Endometrial microvascular endothelial cells (primary cell): ENCODE results near the gene SNRPD2. TPM values are rescaled to one million over a fixed set of nuclear protein-coding genes. Genes with fewer than 3 reads are reported as not detected.

ENCODE experiments used
- in situ Hi-C: cut with HindIII; loops from 2 replicates; pipeline ENCODE4 v1.10.0; 2017; ENCODE audit warnings: low sequenced_read_pairs, low pct_unique_long_range_greater_than_20kb; ENCODE audit errors: inconsistent ontology term
- total RNA-seq: library from RNA; depleted of rRNA; stranded (reverse); fragments of >200 nt; gene quantifications from one replicate; pipeline ENCODE4 v1.2.3, GENCODE V29; 2015; ENCODE audit errors: inconsistent ontology term

The SNRPD2 gene
- total RNA-seq, 1 donor from 2014 or later, result 239 TPM

DNA sequence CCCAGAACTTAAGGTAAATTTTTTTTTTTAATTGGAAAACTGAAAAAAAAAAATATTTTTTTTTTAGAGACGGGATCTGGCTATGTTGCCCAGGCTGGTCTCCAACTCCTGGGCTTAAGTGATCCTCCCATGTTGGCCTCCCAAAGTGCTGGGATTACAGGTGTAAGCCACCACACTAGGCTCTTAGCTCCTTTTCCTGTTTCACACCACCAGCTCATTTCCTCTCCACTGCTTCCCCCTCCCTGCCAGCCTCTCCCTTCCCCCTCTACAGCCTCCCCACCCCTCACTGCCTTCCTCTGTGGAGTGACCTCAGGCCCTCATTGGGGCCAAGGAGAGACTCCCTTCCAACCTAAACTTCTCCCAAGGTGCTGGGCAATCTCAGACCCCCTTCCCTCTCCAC, 28.0 kb downstream of the SNRPD2 start:
- in situ Hi-C loops, result no loop called here

DNA sequence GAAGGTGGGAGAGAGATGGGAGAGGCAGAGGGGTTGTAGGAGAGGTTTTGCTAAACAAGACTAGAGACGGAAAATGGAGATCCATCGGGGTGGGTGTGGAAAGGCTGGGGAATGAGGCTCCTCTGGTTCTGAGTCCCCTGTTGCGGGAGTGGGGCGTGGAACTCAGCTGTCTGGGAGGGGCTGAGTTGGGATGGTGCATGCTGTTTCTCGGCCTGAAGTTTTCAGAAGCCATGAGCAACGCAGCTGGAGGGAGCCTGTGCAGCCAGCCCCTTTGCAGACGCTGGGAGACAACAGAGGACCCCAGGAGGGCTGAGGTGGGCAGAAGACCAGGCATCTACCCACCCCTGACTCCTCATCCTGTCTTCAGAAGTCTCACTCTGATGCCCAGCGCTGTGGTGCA, 31.1 kb downstream of the SNRPD2 start:
- in situ Hi-C loops, result no loop called here

DNA sequence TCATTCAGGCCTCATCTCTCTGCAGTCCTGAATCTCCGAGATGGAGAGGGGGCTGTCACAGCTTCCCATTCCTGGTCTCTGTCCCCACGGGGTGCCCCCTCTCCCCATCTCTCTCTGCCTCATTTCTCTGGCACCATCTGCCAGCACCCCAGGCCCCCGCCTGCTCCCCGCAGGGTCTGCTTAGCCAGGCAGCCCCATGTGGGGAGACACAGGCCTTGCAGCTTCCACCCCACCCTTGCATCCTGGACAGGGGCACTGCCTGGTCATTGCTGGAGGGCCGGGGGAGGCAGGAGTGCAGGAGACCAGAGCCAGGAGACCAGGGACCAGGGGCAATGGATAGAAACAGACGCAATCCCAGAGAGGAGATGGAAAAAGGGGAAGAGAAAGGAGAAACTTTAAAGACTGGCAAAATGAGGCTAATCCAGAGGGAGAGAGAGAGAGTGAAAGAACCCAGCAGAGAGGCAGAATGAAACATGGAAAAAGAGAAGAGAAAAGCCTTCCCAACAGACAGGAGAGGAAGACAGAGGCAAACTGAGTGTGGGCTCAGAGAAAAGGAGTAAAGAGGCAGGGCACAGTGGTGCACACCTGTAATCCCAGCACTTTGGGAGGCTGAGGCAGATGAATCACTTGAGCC, 32.5 kb downstream of the SNRPD2 start:
- in situ Hi-C loops, result no loop called here

DNA sequence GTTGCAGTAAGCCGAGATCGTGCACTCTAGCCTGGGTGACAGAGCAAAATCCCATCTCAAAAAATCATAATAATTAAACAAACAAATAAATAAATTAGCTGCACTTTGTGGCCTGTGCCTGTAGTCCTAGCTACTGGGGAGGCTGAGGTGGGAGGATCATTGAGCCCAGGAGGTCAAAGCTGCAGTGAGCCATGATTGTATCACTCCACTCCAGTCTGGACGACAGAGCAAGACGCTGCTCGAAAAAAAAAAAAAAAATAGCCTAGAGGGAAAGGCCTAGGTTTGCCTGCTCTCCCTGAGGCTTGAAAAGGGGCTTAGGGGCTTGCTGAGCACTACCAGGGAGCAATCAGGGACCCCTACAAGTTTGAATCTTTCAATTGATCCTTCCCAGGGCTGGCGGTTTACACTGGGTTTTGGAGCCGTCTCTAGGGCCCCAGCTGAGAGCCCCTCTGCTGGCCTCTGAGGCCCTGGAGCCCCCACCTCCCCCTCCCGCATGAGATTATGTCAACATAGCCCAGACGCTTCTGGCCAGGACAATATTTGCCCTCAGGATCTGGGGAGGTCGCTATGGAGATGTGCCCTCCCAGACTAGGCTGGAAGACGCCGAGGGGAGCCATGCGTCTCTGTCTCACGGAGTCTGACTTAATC, 34.1 kb downstream of the SNRPD2 start:
- in situ Hi-C loops, result no loop called here

DNA sequence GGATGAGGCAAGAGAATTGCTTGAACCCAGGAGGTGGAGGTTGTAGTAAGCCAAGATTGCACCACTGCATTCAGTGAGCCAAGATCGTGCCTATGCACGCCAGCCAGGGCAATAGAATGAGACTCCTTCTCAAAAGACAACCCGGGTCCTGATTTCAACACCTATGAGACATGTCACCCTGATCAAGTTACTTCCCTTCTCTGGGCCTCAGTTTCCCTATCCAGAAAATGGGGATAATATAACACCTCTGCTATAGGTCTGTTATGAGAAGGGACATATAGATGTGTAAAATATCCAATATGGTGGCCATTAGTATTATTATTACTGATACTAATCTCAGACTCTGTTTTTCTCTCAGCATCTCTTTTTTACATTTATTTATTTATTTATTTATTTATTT, 36.7 kb downstream of the SNRPD2 start:
- in situ Hi-C loops, result no loop called here

DNA sequence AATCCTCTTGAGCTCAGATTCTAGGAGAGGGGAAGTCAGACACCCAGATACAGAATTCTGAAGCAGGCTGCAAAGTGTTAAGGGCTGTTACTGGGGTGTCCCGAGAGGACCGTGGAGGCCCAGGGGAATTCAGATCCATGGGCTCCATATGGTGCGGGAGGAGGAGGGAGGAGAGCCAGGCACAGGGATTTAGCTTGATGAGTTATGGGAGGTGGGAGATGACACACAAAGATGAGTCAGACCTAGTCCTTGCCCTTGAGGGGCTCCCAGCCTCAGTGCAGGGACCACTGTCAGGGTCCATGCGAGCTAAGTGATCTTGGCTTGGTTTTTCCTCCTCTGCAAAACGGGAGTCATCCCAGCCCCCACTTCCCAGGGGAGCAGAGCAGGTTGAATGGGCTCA, 38.1 kb downstream of the SNRPD2 start:
- in situ Hi-C loops, result no loop called here

DNA sequence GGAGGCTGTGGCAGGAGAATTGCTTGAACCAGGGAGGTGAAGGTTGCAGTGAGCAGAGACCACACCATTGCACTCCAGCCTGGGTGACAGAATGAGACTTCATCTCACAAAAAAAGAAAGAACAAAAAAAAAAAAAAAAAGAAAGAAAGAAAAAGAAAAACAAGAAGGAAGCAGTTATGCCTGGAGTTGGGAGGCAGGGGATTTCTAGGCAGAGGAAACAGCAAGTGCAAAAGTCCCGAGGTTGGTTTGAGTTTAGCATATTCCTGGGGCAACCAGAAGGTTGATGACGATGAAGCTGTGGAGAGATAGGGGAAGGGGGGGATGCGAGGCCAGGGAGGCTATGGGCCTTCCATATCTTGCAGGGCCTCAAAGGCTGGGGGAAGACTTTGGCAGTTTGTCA, 41.0 kb downstream of the SNRPD2 start:
- in situ Hi-C loops, result no loop called here

DNA sequence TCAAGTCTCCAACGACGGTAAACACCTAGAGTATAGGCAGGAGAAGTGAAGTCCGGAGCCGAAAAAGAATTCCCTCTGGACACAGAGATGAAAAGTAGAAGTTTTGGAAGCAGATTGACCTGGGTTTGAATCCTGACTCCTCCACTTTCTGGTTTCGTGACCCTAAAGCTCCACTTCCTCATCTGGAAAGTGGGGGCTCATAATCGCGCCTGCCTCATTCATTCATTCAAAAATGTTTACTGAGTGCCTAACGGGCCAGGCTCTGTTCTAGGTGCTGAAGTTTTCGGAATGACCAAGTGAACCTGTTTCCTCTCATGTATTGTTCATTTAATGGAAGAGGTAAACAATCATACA, 45.4 kb downstream of the SNRPD2 start:
- in situ Hi-C loops, result no loop called here

DNA sequence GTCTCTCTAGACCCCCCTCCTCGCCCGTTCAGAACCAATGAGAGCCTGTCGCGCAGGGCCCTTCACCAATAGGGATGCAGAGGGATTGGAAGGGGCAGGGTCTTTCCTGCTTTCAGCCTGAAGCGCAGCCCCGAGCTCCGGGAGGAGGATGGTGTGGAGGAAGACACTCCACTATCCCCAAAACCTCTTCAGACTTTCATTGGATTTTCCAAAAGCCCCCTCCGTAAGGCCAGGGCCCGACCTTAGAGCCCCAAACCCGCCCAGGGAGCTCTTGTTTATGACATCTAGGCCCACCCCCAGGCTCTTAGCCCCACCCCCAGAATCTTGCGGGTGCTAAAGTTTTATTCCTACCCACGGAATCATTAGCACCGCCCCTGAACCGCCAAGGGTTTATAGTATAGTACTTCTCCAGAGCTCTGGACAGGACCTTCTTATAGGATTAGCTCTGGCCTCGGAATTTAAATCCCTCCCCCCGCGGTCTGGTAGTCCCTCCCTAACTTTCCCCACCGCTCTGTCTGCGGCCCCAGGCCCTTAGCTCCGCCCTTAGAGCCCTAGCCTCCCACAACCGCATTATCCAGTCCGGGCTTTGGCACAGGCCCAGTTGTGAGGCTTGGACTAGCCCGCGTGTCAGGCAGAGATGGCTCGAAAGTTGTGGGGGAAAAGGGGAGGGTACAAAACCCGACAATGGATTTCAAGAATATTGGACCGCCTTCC, 46.0 kb downstream of the SNRPD2 start:
- in situ Hi-C loops, result no loop called here

DNA sequence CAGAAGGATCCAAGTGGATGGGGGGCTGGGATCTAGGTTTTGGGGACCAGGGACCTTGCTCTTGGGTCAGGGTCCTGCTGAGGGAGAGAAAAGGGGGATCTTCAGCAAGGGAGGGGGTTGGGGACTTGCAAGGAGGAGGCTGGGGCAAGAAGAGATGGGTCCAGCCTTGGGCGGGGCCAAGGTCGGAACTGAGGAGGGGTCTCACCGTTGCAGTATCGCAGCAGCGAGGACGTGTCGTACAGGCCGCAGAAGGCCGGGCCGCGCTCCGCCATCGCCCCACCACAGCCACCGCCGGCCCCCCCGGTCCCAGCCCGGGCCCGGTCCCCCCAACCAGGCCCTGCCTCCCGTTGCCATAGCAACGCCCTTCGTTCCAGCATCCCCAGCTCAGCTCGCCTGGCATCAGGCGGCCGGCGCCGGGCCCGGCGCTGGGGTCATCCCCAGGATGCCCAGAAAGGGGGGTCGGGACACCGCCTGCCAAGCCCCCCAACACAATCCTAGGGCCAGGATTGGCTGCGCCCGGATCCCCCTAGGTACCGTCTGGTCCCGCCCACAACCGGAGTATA, 46.6 kb downstream of the SNRPD2 start:
- in situ Hi-C loops, result no loop called here

DNA sequence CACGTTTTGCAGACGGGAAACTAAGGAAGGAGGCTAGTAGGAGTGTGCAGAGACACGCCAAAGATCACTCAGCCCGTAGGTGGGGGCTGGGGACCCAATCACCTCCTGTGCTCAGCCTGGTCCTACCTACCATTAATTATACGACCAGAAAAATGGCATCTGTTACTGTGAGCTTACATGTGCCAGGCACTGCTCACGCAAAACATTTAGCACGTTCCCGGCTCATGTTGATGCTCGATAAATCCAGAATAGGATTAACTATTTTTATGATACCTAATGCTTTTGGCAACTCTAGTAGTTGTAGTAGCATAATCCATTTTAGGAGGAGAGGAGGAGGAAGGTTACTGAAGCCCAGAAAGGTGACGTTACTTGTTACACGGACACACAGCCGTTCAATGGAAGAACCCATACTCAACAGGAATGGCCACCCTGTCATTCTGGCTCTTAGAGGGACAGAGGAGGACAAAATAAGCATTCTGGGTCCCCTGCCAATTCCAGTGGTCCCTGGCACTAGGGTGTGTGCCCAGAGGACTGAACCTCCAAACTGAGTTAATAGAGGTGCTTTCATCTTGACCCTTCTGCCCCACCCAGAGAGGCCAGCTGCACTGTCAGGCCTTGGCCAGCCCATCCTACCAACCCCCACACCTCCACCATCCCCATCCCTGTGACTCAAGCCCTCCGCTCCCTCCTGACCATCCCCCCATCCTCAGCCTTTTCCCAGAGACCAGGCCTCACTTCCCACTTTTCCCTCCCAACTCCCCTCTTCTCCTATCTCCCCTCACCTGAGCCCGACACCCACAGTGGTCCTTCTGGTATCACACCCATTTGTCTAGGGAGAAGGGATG, 47.6 kb downstream of the SNRPD2 start:
- in situ Hi-C loops, result no loop called here

DNA sequence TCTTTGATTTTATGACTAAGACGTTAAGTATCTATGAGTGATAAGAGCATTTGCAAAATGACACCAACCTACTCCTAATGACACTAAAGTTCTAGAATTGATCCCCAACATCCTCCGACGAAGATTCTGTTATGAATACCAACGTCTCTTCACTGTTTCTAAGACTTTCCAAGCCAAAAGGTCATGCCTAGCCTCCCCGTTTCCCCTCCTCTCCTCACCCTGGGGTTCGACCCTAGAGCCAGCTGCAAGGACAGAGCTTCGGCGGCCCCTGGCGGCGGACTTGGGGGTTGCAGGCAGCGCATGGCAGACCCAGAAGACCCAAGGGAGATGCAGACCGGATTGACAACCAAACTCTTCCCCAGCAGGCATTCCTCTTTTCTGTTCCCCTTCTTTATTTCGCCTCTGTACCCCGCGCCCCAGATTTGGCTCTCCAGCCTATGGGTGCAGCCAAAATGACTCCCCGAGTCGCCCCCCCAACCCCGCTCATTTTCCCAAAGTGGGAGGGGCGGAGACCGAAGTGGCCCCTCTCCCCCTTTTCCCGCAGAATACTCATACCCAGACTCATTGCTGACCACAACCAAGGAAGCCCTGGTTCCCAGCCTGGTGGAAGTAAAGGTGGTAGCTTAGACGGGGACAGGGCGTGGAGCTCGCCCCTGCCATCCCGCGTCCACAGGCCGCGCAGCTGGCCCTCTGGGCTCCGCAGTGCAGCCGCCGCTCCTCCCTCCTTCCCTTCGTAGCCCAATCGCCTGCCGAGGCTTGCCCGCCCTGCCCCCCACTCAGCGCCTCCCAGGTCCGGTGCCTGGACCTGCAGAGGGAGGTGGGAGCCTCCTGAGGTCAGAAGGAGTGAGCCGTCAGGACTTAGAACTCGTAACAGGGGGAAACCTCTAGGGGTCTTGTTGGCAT, 48.5 kb downstream of the SNRPD2 start:
- in situ Hi-C loops, result no loop called here

DNA sequence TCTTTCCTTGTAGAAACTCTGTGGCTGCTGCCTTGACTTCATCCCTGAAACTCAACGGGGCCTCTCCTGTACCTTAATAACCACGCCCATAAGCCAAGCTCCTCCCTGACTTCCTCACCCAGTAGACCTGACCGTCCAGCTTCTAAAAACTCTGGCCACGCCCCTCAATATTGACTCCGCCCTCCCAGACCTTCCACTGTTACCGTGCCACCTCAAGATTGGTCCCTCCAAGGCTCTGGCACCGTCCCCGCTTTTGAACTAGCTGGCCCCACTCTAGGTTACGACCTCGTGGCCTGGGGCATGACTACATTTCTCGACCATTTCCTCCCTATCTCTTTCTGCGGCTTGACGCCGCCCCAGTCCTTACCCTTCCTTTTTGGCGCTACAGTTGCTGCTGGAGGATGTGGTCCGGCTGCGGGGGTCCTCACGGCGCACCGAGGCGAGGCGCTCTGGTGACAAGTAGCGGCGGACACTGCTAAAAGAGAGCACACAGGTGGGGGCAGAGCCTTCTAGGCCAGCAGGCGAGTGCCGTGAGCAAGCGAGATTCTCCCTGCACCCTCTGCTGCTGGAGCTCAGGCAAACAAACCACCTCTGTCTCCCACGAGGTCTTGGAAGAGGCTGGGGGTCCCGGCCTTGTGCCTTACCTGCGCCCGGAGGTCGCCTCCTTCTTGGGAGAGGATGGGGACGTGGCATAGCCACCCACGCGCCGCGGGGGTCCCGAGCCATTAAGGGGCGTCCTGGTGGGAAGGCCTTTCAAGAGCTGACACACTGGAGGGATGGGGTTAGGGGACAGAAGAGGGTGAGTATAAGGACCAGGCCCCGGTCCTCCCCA, 50.3 kb downstream of the SNRPD2 start:
- in situ Hi-C loops, result no loop called here

DNA sequence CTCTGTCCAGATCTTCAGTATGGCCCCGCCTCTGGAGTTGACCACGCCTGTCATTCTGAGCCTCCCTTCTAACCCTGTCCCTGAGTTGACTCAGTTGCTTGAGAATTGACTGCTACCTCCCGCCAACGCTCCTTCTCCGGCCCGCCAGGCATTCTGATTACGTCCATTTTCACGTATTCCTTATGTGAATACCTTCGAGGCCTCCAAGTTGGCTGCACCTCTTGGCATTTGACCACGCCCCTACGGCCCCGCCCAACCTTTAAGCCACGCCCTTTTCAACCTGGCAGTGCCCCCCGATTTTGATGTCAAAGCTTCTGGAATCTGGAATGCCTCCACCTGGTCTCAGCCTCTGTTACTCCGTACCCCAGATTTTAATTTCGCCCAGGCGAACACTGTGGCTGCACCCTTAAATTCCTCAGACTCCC, 50.9 kb downstream of the SNRPD2 start:
- in situ Hi-C loops, result no loop called here

DNA sequence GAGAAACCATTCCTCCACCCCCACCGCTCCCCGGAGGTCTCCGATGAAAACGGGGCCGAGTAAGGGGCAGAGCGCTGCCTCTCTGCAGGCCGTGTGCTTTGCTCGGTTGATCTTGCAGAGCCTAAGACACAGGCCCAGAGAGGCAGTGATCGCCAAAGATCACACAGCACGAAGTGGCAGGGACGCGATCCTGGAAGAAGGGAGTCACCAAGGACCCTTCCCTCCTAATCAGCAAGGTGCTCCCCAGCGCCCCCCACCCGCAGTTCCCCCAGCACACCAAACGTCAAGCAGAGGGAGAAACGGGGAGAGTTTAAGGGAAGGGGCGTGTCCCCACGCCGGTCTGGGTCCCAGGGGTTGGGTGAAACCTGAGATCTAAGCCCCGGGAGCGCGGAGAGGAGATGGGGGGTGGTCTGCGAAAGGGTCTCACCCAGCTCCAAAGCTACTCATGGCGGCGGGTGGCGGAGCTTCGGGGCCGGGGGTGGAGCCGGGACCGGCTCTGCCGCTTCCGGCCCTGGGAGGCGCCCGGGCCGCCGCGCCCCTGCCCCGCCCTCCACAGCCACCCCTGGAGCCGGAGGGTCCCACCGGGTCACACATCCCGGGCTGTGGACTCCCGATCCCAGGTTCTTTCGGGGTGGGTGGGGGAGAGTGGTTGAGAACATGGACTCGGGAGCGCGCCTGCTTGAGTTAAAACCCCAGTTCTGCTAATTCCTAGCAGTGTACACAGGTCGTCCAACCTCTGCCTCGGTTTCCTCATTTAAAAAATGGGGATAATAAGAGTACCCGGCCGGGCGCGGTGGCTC, 52.6 kb downstream of the SNRPD2 start, which contains the start of gene EML2:
TSS of gene EML2 (minus strand) at position 468 of the 800 bp plus-strand sequence. CDS start at position 447, 21 bp downstream.
- in situ Hi-C loops, result no loop called here

DNA sequence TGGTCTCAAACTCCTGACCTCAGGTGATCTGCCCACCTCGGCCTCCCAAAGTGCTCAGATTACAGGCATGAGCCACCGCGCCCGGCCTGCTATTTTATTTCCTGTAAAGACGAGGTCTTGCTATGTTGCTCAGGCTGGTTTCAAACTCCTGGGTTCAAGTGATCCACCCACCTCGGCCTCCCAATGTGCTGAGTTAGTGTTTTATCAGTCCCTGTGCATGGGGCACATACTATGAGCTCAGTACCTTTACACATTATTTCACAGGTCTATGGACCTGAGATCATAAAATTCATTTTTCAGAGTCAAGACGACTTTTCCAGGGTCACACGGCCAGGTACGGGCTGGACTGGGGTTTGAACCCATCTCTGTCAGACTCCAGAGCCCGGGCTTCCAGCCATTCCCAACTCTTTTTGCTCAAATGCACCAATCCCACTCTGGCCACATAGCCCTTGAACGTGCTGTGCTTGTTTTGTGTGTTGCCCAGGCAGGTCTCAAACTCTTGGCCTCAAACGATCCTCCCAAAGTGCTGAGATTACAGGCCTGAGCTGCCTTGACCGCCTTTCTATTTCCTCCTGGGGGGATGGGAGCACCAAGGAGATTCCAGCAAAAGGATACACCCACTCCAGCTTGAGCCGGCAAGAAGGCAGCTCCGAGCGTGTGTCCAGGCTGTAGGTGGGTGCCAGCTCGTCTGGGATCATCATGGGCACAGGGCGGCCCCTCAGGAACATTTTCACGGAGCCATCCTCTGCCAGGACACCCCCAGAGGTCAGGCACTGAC, 53.7 kb downstream of the SNRPD2 start:
- in situ Hi-C loops, result no loop called here
